GM21447 (cell line): ENCODE results near the gene CBX5.
"Not testable (repeated sequence)": the region's sequence is repeated elsewhere in the genome, so short reads cannot be mapped to it uniquely, and the experiment has no call there.

ENCODE experiments used
- ATAC-seq: cut with Tn5 transposase; IDR thresholded peaks from one replicate; pipeline ENCODE4 v1.9.1; 2021; ENCODE audit not compliant: unreplicated experiment

Gene CBX5

GRCh38 chr12:54227927-54228326 lies 52.0 kb downstream of the CBX5 start:
- ATAC-seq: not testable (repeated sequence)

- no peak for ATAC-seq
These were observed 52.5 kb downstream of the CBX5 start for GRCh38 chr12:54227376-54227775.

DNA sequence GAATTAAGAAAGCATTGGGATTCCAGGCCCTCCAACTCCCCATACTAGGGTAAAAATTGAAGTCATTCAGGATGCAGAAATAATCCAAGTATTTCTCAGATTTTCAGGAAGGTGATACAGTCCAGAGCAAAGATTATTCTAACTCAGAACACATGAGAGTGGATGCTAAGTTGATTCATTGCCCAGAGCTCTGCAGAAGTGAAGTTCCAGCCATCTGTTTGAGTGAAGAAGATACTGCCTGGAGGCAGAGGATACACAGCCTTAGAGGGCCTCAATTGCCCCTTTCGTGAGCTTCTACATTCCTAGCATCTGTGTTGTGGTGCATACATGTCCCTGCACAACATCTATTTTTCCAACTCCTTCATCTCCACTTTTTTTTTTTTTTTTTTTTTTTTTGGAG lies 54.3 kb downstream of the CBX5 start:
- ATAC-seq: no peak

DNA sequence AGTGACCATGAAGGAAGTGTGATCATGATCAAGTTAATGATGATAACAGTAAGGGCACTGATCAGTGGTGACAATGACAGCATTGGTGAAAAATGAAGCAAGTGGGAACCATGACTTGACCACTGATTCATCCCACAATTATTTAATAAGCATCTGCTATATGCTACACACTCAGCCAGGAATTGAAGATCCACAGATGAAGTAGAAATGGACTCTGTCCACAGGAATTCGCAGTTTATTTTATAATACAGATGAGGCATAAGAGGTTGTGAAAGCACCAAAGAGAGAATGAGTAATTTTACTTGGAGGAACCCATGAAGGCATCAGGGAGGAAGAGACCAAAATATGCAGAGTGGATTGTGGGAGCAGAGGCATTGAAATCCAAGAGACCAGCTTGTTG lies 57.3 kb downstream of the CBX5 start:
- ATAC-seq: no peak

GRCh38 chr12:54221402-54221984 lies 58.4 kb downstream of the CBX5 start:
- no peak for ATAC-seq

DNA sequence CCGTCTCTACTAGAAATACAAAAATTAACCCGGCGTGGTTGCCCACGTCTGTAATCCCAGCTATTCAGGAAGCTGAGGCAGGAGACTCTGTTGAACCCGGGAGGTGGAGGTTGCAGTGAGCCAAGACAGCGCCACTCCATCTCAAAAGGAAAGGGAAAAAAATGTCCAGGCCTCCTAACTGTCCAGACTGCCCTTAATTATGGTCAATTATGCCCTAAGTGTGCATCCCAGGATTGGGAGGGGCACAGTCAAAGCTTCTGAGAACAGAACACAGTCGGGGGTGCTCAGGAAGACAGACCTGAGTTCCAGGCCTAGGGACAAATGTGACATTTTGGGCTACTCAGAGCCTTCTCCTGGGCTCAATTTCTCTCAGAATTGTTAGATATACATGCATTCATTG lies 59.4 kb downstream of the CBX5 start:
- no peak for ATAC-seq

GRCh38 chr12:54220092-54220557 lies 59.8 kb downstream of the CBX5 start:
- ATAC-seq: no peak

- ATAC-seq: no peak
These were observed 62.1 kb downstream of the CBX5 start for GRCh38 chr12:54217774-54218241.

DNA sequence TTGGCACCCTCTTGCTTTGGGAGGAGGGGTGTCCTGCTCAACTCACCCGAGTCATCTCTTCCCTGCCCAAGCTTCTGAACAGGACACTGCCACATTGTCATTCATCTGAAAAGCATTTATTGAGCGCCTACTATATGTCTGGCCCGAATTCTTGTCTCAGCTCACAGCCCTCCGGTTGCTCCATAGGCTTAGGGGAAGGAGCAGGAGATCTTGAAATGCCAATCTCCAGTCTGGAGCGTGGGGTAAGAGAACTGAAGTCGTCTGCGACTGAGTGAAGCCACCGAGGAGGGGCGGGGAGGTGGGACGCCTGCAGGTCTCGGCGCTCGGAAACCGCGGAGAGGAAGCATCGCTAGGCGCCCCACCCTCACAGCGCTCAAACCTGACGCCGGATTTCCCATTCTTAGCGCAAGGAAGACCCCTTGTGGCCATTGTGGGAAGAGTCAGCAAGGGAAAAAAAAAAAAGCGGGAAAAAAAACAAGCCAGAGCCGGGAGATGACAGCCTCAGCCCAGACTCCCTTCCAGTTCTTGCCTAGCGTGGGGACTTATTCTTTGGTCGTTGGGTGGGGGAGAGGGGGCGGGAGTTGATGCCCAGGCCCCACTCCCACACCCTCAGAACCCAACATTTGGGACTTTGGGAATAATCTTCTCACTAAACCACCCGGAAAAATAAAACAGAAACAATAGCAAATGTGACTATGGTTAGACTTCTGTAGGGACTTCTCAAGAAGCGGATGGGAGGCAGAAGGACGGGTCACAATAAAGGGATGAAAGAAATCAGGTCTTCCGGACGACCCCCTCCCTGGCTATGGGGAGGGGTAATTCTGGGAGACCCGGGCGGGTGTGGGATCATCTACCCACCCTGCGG lies 62.9 kb downstream of the CBX5 start:
- ATAC-seq: peak; percentile 31

GRCh38 chr12:54215989-54216796 lies 63.7 kb downstream of the CBX5 start:
- peak; percentile 2 for ATAC-seq

DNA sequence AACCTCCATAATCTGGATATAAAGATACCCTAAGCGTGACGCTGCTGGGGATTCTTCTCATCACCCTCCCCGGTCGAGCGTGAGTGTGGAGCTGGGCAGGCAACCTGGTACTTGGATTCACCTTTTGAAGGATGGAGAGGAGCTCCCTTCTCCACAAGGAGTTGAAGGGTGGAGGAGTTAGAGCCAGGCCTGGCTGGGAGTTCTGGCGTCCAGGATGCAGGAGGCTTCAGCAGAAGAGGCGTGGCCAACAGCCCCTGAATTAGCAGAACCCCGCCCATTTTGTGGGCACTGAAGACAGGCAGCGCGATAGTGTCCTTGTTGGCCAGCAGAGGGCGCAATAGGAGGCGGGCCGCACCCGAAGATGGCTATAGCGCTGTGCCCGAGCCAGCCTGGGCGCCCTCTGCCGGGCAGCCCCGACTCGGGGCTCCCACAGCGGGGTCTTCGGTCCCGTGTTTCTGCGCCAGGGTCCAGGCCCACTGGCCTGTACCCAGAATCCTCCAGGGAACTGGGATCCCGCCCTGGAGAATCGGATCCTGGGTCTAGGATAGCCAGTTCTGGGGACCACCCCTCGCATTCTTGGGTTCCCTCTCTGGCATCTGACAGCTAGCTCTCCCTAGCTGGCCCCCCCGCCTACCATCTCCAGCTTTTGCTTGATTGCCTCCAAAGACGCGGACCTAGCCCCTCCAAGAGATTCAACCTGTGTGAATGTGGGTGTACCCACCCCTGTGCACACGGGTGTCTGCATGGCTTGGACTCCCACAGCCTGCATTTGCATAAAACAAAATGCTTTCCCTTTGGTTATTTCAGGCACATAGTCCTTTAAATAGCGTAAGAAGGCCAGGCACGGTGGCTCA lies 65.1 kb downstream of the CBX5 start:
- peak; percentile 81 for ATAC-seq

- ATAC-seq: no peak
These were observed 66.8 kb downstream of the CBX5 start for GRCh38 chr12:54213079-54213478.

DNA sequence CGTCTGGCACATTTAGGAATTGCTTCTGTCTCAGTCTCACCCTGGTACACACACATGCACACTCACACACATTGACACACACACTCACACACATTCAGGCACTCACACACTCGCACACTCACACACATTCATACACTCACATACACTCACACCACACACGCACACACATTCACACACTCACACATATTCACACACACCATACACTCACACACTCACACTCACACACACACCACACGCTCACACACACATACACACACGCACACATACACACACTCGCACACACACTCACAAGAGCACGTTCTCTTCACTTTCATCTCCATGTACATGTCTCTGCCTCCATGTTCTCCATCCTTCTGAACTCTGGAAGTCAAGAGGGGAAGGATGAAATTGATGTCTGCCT lies 68.0 kb downstream of the CBX5 start:
- no peak for ATAC-seq

- ATAC-seq: no peak
These were observed 69.5 kb downstream of the CBX5 start for GRCh38 chr12:54210400-54210790.

- no peak for ATAC-seq
These were observed 71.3 kb downstream of the CBX5 start for GRCh38 chr12:54208591-54208990.

DNA sequence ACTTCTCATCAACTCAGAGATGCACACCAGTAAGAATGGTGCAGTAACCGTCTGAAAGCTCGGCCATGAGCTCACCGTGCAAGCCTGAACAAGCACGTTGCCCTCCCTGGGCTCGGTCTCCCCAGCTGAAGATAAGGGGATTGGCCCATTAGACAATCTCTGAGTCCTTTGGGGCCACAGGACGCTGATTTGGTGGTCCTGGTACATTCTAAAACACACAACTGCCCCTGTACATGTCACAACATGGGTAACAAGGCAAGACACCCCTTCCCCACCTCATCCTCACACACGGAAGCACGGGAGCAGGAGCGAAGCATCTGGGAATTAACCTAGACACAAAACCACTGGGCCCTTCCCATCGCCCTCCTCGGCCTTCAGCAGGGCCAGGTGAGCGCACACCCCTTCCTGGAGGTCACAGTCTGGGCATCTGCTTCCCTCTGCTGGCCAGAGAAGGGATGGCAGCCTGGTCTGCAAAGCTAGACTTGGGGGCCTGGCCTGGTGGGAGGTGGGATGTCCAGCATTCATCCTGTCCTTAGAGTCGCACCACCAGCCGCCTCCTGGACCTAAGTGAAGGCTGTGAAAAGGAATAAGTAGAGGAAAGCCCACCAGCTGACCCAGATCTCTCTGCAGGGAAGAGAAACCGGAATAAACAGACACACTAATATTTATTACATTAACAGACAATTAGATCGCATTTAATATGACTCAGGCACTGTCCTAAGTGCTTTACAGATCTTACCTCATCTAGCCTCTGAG lies 72.2 kb downstream of the CBX5 start:
- no peak for ATAC-seq

DNA sequence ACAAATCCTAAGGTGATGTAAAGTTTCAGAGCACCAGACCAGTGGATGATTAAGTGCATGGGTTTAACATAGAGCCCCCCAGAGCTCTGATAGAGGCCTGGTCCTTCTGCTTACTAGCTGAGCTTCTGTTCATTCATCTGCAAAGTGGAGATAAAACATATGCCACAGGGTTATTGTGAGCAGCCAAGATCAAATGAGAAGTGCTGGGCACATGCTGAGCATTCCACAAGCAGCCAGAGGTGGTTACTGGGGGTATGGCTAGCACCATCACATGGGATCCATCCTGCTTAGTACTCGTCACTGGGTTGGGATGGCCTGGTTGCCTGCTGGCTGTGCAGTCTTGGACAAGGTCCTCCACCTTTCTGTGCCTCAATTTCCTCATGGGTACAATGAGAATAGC lies 73.1 kb downstream of the CBX5 start:
- ATAC-seq: no peak

GRCh38 chr12:54204316-54204715 lies 75.6 kb downstream of the CBX5 start:
- no peak for ATAC-seq

- ATAC-seq: no peak
These were observed 78.7 kb downstream of the CBX5 start for GRCh38 chr12:54201001-54201794.
